Fibroblast of lung (primary cell): ENCODE data around the gene HSPBP1. TPM values are rescaled to one million over a fixed set of nuclear protein-coding genes. Genes with fewer than 3 reads are reported as not detected.

ENCODE experiments used
- DNase-seq, 2 donors: peaks; one replicate each; pipeline versions ENCODE4 v3.0.0 to v3.0.0-alpha.2; 2010; ENCODE audit warnings: low read depth in 2 of 2
- H2AFZ ChIP-seq: 2 replicates; pipeline ENCODE4 v1.5.1; 2012; ENCODE audit warnings: low read length, control low read depth, inconsistent platforms
- H3K27ac ChIP-seq: 2 replicates; pipeline ENCODE4 v1.5.1; 2011; ENCODE audit warnings: low read length, control low read depth; ENCODE audit not compliant: insufficient read depth
- H3K27me3 ChIP-seq: 2 replicates; pipeline ENCODE4 v1.5.1; 2011; ENCODE audit warnings: mild to moderate bottlenecking, low read length; ENCODE audit not compliant: control insufficient read depth, insufficient read depth
- H3K36me3 ChIP-seq: 2 replicates; pipeline ENCODE4 v1.5.1; 2011; ENCODE audit warnings: low read length; ENCODE audit not compliant: control insufficient read depth, insufficient read depth
- H3K4me1 ChIP-seq: 2 replicates; pipeline ENCODE4 v1.5.1; 2011; ENCODE audit warnings: low read length; ENCODE audit not compliant: control insufficient read depth, insufficient read depth; ENCODE audit errors: extremely low read depth
- H3K4me2 ChIP-seq: 2 replicates; pipeline ENCODE4 v1.5.1; 2011; ENCODE audit warnings: low read length, control low read depth; ENCODE audit not compliant: insufficient read depth; ENCODE audit errors: extremely low read depth
- H3K4me3 ChIP-seq, 4 experiments: fragments of 200-600 bp in 1 of 4; sonication (generic) in 1 of 4; replicated peaks in 1 of 4; 2 replicates each; pipeline ENCODE4 v1.5.1; 2011 to 2016; ENCODE audit warnings: low read length in 4 of 4, low read depth in 3 of 4, mild to moderate bottlenecking in 3 of 4, control low read depth in 2 of 4, inconsistent platforms in 1 of 4, mixed read lengths in 1 of 4; ENCODE audit not compliant: insufficient read depth in 1 of 4; ENCODE audit errors: control extremely low read depth in 1 of 4
- H3K79me2 ChIP-seq: 2 replicates; pipeline ENCODE4 v1.5.1; 2012; ENCODE audit warnings: mild to moderate bottlenecking, low read length, inconsistent platforms; ENCODE audit not compliant: control insufficient read depth, insufficient read depth
- H3K9ac ChIP-seq: 2 replicates; pipeline ENCODE4 v1.5.1; 2011; ENCODE audit warnings: mild to moderate bottlenecking, low read length, control low read depth; ENCODE audit not compliant: insufficient read depth
- H3K9me3 ChIP-seq: 2 replicates; pipeline ENCODE4 v1.5.1; 2012; ENCODE audit warnings: low read depth, low read length; ENCODE audit not compliant: control insufficient read depth, insufficient read depth
- H4K20me1 ChIP-seq: 2 replicates; pipeline ENCODE4 v1.5.1; 2011; ENCODE audit warnings: low read length; ENCODE audit not compliant: control insufficient read depth, insufficient read depth; ENCODE audit errors: extremely low read depth
- CTCF ChIP-seq, 2 donors: IDR thresholded peaks in 1 of 2; conservative IDR thresholded peaks in 1 of 2; 1 replicate in 1 of 2; 2 replicates in 1 of 2; pipeline ENCODE4 v1.5.1; 2011 to 2012; ENCODE audit warnings: low read length in 2 of 2, control low read depth in 1 of 2, inconsistent platforms in 1 of 2, low read depth in 1 of 2, mild to moderate bottlenecking in 1 of 2
- EZH2 ChIP-seq: IDR thresholded peaks from 2 replicates; pipeline ENCODE4 v1.5.1; 2012; ENCODE audit warnings: low read length, control low read depth, mild to moderate bottlenecking; ENCODE audit errors: missing control alignments
- polyA plus RNA-seq, 2 donors: library from polyadenylated mRNA; depleted of rRNA in 1 of 2; stranded (reverse) in 1 of 2; unstranded in 1 of 2; fragments of >200 nt; gene quantifications; 2 replicates each; pipeline ENCODE4 v1.2.1, GENCODE V29; 2011 to 2012; ENCODE audit warnings: missing spikeins in 1 of 2
- total RNA-seq: library from RNA; depleted of rRNA; stranded (reverse); fragments of >200 nt; gene quantifications from 2 replicates; pipeline ENCODE4 v1.2.1, GENCODE V29; 2014

Gene HSPBP1
- total and polyA plus RNA-seq, 2 donors (not counting 1 experiment from before 2014, with no cell fraction given), result 12.5 to 21.5 TPM

DNA sequence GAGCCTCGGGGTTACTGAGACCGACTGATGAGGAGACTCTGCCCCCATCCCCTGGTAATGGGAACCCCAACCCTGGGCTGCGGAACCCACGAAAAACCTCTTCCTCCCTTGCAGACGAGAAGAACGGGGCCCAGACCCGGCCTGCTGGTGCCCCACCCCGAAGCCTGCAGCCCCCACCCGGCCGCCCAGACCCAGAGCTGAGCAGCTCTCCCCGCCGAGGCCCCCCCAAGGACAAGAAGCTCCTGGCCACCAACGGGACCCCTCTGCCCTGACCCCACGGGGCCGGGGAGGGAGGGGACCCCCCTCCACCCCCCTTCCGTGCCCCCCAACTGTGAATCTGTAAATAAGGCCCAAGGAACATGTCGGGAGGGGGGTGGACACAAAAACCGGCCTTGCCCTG, 31.9 kb upstream of the HSPBP1 start:
- no peak overlapping the region for H3K9ac ChIP-seq
- H2AFZ ChIP-seq, result no peak overlapping the region
- no peaks in the 10 kb centered on the region for H3K4me1 ChIP-seq
- no peak overlapping the region for H3K4me3 ChIP-seq
- no peak for TF ChIP-seq EZH2
- TF ChIP-seq CTCF (conservative IDR thresholded peaks at IDR 0.05 in 1 of 2, IDR thresholded peaks at IDR 0.05 in 1 of 2; ENCODE audit: low read depth in 1 of 2, low read length in 2 of 2), result no peak
- H3K27ac ChIP-seq, result no peak overlapping the region
- H3K9me3 ChIP-seq, result no peaks in the 10 kb centered on the region
- no peak overlapping the region for H3K4me2 ChIP-seq
- no peaks in the 10 kb centered on the region for H4K20me1 ChIP-seq
- no peaks in the 10 kb centered on the region for H3K27me3 ChIP-seq
- no peaks in the 10 kb centered on the region for H3K79me2 ChIP-seq
- peaks cover 1% of the 10 kb centered on the region for H3K36me3 ChIP-seq
- no peak for DNase-seq

DNA sequence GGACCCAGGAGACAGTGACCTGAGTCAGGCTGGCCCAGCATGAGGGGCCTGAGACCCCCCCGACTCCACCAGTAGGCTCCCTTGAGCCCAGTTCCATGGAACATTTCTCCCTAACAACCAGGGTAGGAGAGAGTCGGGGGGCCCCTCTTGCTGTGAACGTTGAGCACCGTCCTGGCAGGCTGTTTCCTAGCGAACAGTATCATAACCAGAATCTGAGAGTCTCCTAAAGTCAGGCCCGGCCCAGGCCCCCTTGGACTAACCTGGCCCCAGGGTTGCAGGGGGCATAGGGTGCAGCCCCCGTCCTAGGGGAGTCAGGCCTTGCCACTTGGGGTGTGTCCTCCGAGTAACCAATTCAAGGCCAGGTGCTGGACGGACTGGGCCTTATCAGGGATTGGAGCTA, 31.5 kb upstream of the HSPBP1 start:
- Histone ChIP-seq H2AFZ (no peak overlapping the region), H3K79me2 (no peaks in the 10 kb centered on the region), H3K9ac (no peak overlapping the region), H4K20me1 (no peaks in the 10 kb centered on the region), H3K27me3 (no peaks in the 10 kb centered on the region), H3K4me2 (no peak overlapping the region), H3K36me3 (peaks cover 2% of the 10 kb centered on the region), H3K4me3 (no peak overlapping the region), H3K27ac (no peak overlapping the region), H3K4me1 (no peaks in the 10 kb centered on the region), H3K9me3 (no peaks in the 10 kb centered on the region)
- DNase-seq, result no peak
- TF ChIP-seq CTCF (conservative IDR thresholded peaks at IDR 0.05 in 1 of 2, IDR thresholded peaks at IDR 0.05 in 1 of 2; ENCODE audit: low read depth in 1 of 2, low read length in 2 of 2), result no peak
- no peak for TF ChIP-seq EZH2

DNA sequence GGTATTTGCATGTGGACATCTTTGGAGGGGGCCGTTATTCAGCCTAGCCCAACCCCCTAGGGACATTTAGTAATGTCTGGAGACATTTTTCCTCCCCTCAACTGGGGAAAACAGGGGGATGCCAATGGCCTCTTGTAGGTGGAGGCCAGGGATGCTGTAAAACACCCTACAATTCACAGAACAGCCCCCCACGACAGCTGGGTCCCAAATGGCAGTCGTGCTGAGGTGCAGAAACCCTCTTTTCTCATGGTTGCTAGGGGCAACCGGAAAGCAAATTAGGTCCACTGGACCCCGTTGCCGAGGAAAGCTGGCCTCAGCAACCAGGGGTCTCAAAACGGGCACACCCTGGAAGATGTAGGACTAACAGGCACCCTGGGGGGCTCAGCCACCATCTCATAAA, 30.6 kb upstream of the HSPBP1 start:
- Histone ChIP-seq H3K27ac (no peak overlapping the region), H3K9me3 (no peaks in the 10 kb centered on the region), H4K20me1 (no peaks in the 10 kb centered on the region), H2AFZ (no peak overlapping the region), H3K9ac (no peak overlapping the region), H3K4me2 (no peak overlapping the region), H3K27me3 (no peaks in the 10 kb centered on the region), H3K36me3 (peaks cover 5% of the 10 kb centered on the region), H3K4me1 (no peaks in the 10 kb centered on the region), H3K79me2 (no peaks in the 10 kb centered on the region), H3K4me3 (no peak overlapping the region)
- TF ChIP-seq EZH2 (no peak), CTCF (conservative IDR thresholded peaks at IDR 0.05 in 1 of 2, IDR thresholded peaks at IDR 0.05 in 1 of 2; ENCODE audit: low read depth in 1 of 2, low read length in 2 of 2) (no peak)
- no peak for DNase-seq
